Heart left ventricle (tissue), 13 donors: Measurements from ENCODE around the gene SYDE1.

ENCODE experiments used
- POLR2A ChIP-seq, 2 donors: fragments of 450-650 bp; IDR thresholded peaks; one replicate each; pipeline ENCODE4 v1.6.1; 2017; ENCODE audit warnings: antibody characterized with exemption in 2 of 2, mild to moderate bottlenecking in 2 of 2, moderate library complexity in 2 of 2
- TF ChIP-seq, protein P1 (sequence below), 12 donors: fragments of 200-600 bp; sonication (generic) in 4 of 12; IDR thresholded peaks; one replicate each; pipeline versions ENCODE4 v1.5.0 to v1.8.0; 2018 to 2022; ENCODE audit warnings: antibody characterized with exemption in 12 of 12, mild to moderate bottlenecking in 5 of 12
- donor health status: ischemic (EF 13 %, LVEDD 7.1; RV severe dilation, severe dysfunction).
- donor health status: DM: no; HTN: yes; CAD: no.
- donor health status: DM: no; HTN: no; CAD: no.
- donor health status: ischemic (EF 25% LVEDD 6.9; RV normal size, moderate dysfunction).
- donor health status: ischemic (EF 25% LVEDD 5.7; RV mildly dilated, moderate dysfunction).
- donor health status: ischemic (EF 35%, LVEDD 5.7; RV mildly dilated, moderate dysfunction).
- donor health status: nonischemic (EF 11% LVEDD 7.7; RV severe dilation, severe dysfunction).
- donor health status: DM: yes; HTN: yes; CAD: no.
- donor health status: PGD.
- donor health status: ischemic (EF 29% LVEDD 5.4; RV normal size, mild dysfunction).
- donor health status: nonischemic (EF 23%, LVEDD 6.1; RV moderate dilation, normal function).

GRCh38 chr19:15074371-15074770 lies 32.8 kb upstream of the SYDE1 start:
- TF ChIP-seq, protein P1, sequence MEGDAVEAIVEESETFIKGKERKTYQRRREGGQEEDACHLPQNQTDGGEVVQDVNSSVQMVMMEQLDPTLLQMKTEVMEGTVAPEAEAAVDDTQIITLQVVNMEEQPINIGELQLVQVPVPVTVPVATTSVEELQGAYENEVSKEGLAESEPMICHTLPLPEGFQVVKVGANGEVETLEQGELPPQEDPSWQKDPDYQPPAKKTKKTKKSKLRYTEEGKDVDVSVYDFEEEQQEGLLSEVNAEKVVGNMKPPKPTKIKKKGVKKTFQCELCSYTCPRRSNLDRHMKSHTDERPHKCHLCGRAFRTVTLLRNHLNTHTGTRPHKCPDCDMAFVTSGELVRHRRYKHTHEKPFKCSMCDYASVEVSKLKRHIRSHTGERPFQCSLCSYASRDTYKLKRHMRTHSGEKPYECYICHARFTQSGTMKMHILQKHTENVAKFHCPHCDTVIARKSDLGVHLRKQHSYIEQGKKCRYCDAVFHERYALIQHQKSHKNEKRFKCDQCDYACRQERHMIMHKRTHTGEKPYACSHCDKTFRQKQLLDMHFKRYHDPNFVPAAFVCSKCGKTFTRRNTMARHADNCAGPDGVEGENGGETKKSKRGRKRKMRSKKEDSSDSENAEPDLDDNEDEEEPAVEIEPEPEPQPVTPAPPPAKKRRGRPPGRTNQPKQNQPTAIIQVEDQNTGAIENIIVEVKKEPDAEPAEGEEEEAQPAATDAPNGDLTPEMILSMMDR (IDR thresholded peaks at IDR 0.05): no peak
- TF ChIP-seq POLR2A (IDR thresholded peaks at IDR 0.05): no peak
